Muscle layer of colon (tissue), 2 donors: ENCODE measurements around the gene ADNP.

Experiments used
- H3K27ac ChIP-seq: one replicate; pipeline ENCODE4 v1.7.0; 2013; ENCODE audit warnings: low read depth, mild to moderate bottlenecking, low read length, moderate library complexity
- H3K27me3 ChIP-seq, 2 donors: one replicate each; pipeline ENCODE4 v1.7.0; 2013; ENCODE audit warnings: low read length in 2 of 2, mild to moderate bottlenecking in 2 of 2; ENCODE audit not compliant: insufficient read depth in 2 of 2, control insufficient read depth in 1 of 2
- H3K36me3 ChIP-seq: one replicate; pipeline ENCODE4 v1.7.0; 2013; ENCODE audit warnings: mild to moderate bottlenecking, low read length; ENCODE audit not compliant: insufficient read depth
- H3K4me1 ChIP-seq: one replicate; pipeline ENCODE4 v1.7.0; 2013; ENCODE audit warnings: mild to moderate bottlenecking, low read length; ENCODE audit not compliant: insufficient read depth
- H3K4me3 ChIP-seq, 2 donors: one replicate each; pipeline ENCODE4 v1.7.0; 2013; ENCODE audit warnings: low read length in 2 of 2, low read depth in 1 of 2, mild to moderate bottlenecking in 1 of 2, moderate library complexity in 1 of 2
- H3K9ac ChIP-seq: one replicate; pipeline ENCODE4 v1.7.0; 2013; ENCODE audit warnings: low read length
- H3K9me3 ChIP-seq: one replicate; pipeline ENCODE4 v1.7.0; 2013; ENCODE audit warnings: mild to moderate bottlenecking, low read length
- donor health status: abdominal sarcoma.
- donor health status: Adenocarcinoma of cecum.

The ADNP gene

GRCh38 chr20:50854506-50855249, 76.6 kb downstream of the ADNP start:
- Histone ChIP-seq H3K4me1 (no peaks in the 10 kb centered on the region), H3K9me3 (no peaks in the 10 kb centered on the region), H3K4me3 (no peak overlapping the region), H3K27ac (no peak overlapping the region), H3K36me3 (no peaks in the 10 kb centered on the region), H3K27me3 (no peaks in the 10 kb centered on the region), H3K9ac (no peak overlapping the region)

DNA sequence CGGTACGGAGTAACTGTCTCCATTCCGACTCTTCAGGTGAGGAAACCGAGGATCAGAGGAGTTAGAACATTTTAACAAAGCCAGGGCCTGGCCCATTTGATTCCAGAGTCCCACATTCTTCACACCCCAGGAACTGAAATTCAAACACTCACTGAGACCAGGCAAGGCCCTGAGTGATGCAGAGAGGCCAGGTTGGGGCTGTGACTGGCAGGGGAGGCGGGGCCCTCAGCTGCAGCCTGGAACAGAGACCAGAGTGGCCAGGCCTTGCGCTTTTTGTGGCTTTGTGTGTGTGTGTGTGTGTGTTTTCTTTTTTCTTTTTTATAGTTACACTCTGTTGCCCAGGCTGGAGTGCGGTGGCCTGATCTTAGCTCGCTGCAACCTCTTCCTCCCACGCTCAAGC, 79.2 kb downstream of the ADNP start:
- H3K36me3 ChIP-seq: no peaks in the 10 kb centered on the region
- H3K9ac ChIP-seq: no peak overlapping the region
- H3K9me3 ChIP-seq: no peaks in the 10 kb centered on the region
- H3K4me3 ChIP-seq: no peak overlapping the region
- H3K4me1 ChIP-seq: peaks cover 14% of the 10 kb centered on the region
- H3K27ac ChIP-seq: no peak overlapping the region
- no peaks in the 10 kb centered on the region for H3K27me3 ChIP-seq

- no peaks in the 10 kb centered on the region for H3K27me3 ChIP-seq
- H3K9ac ChIP-seq: no peak overlapping the region
- H3K4me1 ChIP-seq: peaks cover 14% of the 10 kb centered on the region
- H3K27ac ChIP-seq: no peak overlapping the region
- no peaks in the 10 kb centered on the region for H3K9me3 ChIP-seq
- no peaks in the 10 kb centered on the region for H3K36me3 ChIP-seq
- H3K4me3 ChIP-seq: no peak overlapping the region
Observed at GRCh38 chr20:50850721-50851286, 80.4 kb downstream of the ADNP start.

DNA sequence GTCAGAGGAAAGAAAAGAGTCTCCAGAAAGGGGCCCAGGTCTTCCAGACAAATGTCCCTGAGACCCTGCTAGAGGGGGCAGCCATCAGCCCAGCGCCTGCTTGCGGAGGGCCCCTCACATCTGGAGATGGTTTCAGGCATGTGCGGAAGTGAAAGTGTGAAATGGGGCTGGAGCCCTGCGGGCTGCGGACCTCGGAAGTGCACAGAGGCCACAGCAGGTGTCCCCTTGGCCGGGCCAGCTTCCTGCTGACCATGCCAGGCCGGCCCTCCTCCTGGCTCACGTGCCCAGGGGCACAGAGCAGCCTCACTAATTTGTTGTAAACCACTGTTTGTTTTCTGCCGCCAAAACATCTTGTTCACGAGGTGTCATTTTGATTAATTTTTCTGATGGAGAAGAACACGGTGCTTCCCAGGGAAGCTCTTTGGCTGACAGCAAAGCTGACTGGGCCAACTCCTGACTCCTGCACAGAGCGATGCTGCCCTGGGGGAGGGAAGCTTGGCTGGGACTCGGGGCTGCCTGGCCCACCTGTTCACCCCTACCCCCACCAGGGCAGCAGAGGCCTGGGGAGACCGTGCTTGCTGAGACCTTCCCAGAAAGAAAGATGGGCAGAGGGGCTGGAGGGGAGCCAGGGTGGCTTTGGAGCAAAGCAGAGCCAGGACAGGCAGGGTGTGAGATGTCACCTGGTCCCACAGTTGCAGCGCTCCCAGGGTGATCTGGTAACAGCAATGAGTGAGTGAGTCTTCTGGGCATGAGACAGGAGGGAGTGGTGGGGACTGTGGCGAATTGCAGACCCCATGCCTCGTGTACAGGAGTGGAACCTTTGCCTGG, 82.2 kb downstream of the ADNP start:
- H3K9me3 ChIP-seq: no peaks in the 10 kb centered on the region
- H3K36me3 ChIP-seq: no peaks in the 10 kb centered on the region
- H3K4me1 ChIP-seq: peaks cover 14% of the 10 kb centered on the region
- H3K27me3 ChIP-seq: no peaks in the 10 kb centered on the region
- H3K9ac ChIP-seq: no peak overlapping the region
- H3K4me3 ChIP-seq: peak overlapping the region in 1 of 2 donors; percentile 33
- no peak overlapping the region for H3K27ac ChIP-seq

DNA sequence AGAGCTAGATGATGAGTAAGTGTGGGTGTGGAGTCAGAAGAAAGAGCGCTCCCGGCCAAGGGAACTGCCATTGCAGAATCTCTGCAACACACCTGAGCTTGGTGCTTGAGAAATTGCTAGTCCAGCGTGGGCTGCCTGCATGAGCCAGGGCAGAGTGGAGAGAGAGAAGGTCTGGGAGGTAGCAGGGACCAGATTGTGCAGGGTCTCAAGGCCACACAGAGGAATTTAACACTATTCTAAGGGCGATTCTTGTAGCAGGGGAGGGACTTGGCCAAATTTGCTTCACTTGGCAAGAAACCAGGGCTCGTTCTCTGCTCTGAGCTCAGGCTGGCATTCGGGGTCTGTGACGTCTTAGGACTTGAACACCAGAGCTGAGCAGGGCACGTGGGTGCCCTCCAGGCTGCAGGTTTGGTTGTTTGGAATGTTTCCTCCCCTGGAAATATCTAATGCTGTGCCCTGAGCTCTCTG, 82.9 kb downstream of the ADNP start:
- H3K27me3 ChIP-seq: no peaks in the 10 kb centered on the region
- no peak overlapping the region for H3K27ac ChIP-seq
- H3K4me1 ChIP-seq: peaks cover 14% of the 10 kb centered on the region
- no peaks in the 10 kb centered on the region for H3K36me3 ChIP-seq
- no peak overlapping the region for H3K9ac ChIP-seq
- H3K9me3 ChIP-seq: no peaks in the 10 kb centered on the region
- peak overlapping the region in 1 of 2 donors; percentile 33 for H3K4me3 ChIP-seq

DNA sequence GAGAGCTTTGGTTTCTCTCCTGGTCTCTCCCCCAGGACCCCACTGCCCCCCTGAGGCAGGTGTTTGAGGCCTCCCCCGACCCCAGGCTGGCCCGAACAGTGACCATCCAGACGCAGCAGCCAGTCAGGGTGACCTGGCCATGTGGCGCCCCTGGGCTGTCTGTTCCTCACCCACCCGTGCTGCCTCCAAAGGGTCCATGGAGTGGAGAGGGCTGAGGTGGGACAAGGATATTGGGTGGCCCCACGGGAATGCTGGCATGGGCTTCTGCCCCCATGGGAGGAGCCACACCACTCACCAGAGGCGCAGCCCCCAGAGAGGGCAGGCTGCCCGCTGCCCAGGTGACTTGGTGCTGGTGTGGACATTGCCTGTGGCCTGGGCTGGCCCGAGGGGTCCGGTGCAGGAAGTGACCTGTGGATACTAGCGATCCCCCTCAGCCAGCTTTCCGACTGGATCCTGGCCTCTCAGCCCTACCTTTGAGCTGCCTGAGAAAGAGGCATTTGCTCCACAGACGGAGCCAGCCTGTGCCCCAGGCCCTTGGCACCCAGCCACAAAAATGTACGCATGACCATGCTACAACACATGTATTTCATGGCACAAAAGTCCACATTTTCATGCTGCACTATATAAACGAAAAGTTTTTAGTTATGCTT, 85.5 kb downstream of the ADNP start:
- Histone ChIP-seq H3K36me3 (no peaks in the 10 kb centered on the region), H3K4me3 (no peak overlapping the region), H3K9me3 (no peaks in the 10 kb centered on the region), H3K4me1 (peaks cover 14% of the 10 kb centered on the region), H3K27ac (no peak overlapping the region), H3K9ac (no peak overlapping the region), H3K27me3 (no peaks in the 10 kb centered on the region)

DNA sequence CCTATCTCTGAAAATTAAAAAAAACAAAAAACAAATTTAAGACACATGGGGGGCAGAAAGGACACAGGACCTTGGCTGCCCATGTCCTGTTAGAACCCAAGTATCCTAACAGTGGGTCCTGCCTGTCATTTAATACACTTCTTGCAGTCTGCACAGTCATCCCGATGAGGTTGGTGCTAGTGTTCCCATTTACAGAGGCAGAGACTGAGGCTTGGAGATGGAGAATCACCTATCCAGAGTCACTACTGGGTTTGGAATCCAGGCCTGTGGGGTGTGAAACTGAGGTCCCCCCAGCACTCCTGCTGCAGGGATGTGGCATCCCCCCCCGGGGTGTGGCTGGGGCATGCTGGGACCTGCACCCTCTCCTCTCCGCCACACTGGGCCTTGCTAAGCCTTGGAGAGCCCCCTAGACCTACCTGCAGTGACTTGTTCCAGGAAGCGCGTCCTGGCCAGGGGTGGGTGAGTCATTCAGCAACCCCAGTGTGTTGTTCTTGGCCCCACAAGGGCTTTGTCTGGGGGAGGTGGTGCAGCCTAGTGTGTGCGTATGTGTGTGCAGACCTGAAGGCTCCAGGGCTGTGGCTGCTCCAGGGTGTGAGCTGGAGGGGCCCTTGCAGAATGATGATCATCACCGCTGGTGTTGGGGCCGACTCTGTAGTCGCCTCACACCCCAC, 86.7 kb downstream of the ADNP start:
- no peaks in the 10 kb centered on the region for H3K9me3 ChIP-seq
- no peaks in the 10 kb centered on the region for H3K36me3 ChIP-seq
- H3K4me3 ChIP-seq: no peak overlapping the region
- peaks cover 14% of the 10 kb centered on the region for H3K4me1 ChIP-seq
- H3K9ac ChIP-seq: no peak overlapping the region
- no peak overlapping the region for H3K27ac ChIP-seq
- no peaks in the 10 kb centered on the region for H3K27me3 ChIP-seq

- Histone ChIP-seq H3K27me3 (no peaks in the 10 kb centered on the region), H3K4me1 (peaks cover 6% of the 10 kb centered on the region), H3K9ac (no peak overlapping the region), H3K9me3 (no peaks in the 10 kb centered on the region), H3K27ac (no peak overlapping the region), H3K4me3 (no peak overlapping the region), H3K36me3 (no peaks in the 10 kb centered on the region)
Observed at GRCh38 chr20:50843331-50844276, 87.6 kb downstream of the ADNP start.

- Histone ChIP-seq H3K9me3 (no peaks in the 10 kb centered on the region), H3K36me3 (no peaks in the 10 kb centered on the region), H3K4me1 (peaks cover 4% of the 10 kb centered on the region), H3K9ac (no peak overlapping the region), H3K27me3 (no peaks in the 10 kb centered on the region), H3K4me3 (no peak overlapping the region), H3K27ac (no peak overlapping the region)
Observed at GRCh38 chr20:50842821-50843220, 88.4 kb downstream of the ADNP start.
